HG03280 (cell line): ENCODE results near the gene BEND5.

ENCODE experiments used
- ATAC-seq: cut with Tn5 transposase; IDR thresholded peaks from one replicate; pipeline ENCODE4 v1.9.1; 2021; ENCODE audit warnings: mild to moderate bottlenecking, moderate library complexity; ENCODE audit not compliant: unreplicated experiment

The BEND5 gene

GRCh38 chr1:48776393-48777218 is at the start of gene BEND5:
Gene BEND5 (minus strand): TSS chr1:48776891. CDS start chr1:48776831, 60 bp downstream.
- ATAC-seq: no peak

- no peak for ATAC-seq
These were observed 46.5 kb upstream of the BEND5 start for GRCh38 chr1:48823168-48823567.

- no peak for ATAC-seq
These were observed 43.8 kb upstream of the BEND5 start for GRCh38 chr1:48820491-48820890.

GRCh38 chr1:48817505-48818114 is 40.9 kb upstream of the BEND5 start:
- no peak for ATAC-seq

GRCh38 chr1:48810740-48811139 is 34.0 kb upstream of the BEND5 start:
- ATAC-seq: no peak

- no peak for ATAC-seq
These were observed 31.8 kb upstream of the BEND5 start for GRCh38 chr1:48808496-48808895.

- ATAC-seq: no peak
These were observed 31.0 kb upstream of the BEND5 start for GRCh38 chr1:48807554-48808260.

GRCh38 chr1:48803474-48803873 is 26.8 kb upstream of the BEND5 start:
- no peak for ATAC-seq

GRCh38 chr1:48794816-48795215 is 18.1 kb upstream of the BEND5 start:
- ATAC-seq: no peak

GRCh38 chr1:48793863-48794262 is 17.2 kb upstream of the BEND5 start:
- ATAC-seq: peak; percentile 52

- ATAC-seq: no peak
These were observed 16.3 kb upstream of the BEND5 start for GRCh38 chr1:48792961-48793360.

GRCh38 chr1:48790397-48790796 is 13.7 kb upstream of the BEND5 start:
- ATAC-seq: no peak

GRCh38 chr1:48789903-48790302 is 13.2 kb upstream of the BEND5 start:
- no peak for ATAC-seq

- ATAC-seq: no peak
These were observed 9.2 kb upstream of the BEND5 start for GRCh38 chr1:48785869-48786268.

- no peak for ATAC-seq
These were observed 7.6 kb upstream of the BEND5 start for GRCh38 chr1:48784301-48784700.

GRCh38 chr1:48777219-48777895 is 666 bp upstream of the BEND5 start:
- ATAC-seq: no peak

- ATAC-seq: no peak
These were observed 779 bp downstream of the BEND5 start for GRCh38 chr1:48775831-48776392.

- no peak for ATAC-seq
These were observed 3.6 kb downstream of the BEND5 start for GRCh38 chr1:48773133-48773532.

GRCh38 chr1:48772211-48772610 is 4.5 kb downstream of the BEND5 start:
- ATAC-seq: no peak

GRCh38 chr1:48771561-48771960 is 5.1 kb downstream of the BEND5 start:
- ATAC-seq: no peak

- no peak for ATAC-seq
These were observed 8.6 kb downstream of the BEND5 start for GRCh38 chr1:48767975-48768510.
